Stimulated activated CD4-positive, alpha-beta T cell treated with anti-CD3 and anti-CD28 coated beads, Interleukin-2, amount 100 ng/mL, for 48 hours (primary cell): ENCODE data around the gene YAE1.

Experiments used
- DNase-seq, 2 donors: peaks; one replicate each; pipeline ENCODE4 v3.0.0-alpha.2; 2020

YAE1 gene

DNA sequence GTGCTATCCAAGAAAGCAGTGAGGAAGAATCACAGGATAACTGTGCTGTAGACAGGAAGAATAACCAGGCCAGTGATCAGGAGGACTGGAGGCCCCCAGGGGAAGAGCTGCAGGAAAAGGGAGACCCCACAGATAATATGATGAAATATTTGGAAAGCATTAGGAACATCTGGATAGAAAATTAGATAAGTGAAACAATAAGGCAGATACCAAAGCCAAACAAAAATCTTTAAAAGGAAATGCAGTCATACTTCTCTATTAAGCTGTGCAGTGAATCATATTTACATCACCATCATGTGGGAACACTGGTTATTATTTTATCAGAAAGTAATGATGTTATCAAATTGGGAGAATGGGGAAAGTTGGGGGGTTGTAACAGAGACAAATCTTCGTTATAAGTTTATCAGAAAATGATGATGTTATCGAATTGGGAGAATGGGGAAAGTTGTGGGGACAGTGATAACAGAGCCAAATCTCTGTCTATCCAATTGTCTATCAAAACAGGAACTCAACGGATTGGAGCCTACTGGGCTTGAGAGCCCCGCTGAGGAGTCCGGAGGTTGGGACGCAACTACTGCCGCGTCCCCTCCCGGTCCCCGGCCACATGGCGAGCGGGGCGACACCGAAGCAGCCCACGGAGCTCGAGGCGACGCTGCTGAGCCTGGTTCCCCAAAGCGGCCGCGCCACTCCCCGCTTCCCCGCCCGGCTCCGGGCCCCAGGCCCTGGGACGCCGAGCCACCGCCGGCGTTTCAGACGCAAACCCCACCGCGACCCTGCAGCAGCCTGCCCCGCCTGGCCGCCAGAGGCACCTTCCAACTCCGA lies 43.1 kb downstream of the YAE1 start:
- peak in 1 of 2 donors; percentile 16 for DNase-seq

DNA sequence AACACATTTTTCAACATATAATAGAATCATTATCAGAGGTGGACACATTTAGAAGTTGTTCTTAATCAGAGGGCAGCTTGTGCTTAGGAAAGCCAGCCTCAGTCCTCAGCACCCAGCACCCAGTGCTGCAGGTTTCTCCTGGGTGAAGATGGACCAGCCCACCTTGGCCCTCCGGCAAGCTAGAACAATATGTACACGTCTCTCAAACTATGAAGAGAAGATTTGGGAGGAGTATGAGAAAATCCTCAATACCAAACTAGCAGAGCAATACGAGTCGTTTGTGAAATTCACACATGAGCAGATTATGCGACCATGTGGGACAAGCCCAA lies 43.7 kb downstream of the YAE1 start:
- DNase-seq, result no peak

DNA sequence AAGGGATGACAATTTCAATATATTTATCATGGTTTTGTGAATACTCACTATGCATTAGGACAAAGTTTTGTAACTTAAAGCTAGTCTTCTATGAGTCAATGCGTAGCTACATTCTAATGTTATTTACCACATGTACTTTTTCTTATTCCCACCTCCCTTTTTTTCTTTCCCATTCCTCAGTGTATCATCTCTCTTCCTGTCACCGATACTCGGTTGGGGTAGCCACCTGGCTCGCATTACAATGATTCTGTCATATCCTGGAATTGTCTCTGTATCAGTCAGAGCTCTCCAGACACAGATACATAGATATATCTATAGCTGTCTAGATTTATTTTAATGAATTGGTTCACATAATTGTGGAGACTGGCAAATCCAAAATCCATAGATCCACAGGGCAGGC lies 47.4 kb downstream of the YAE1 start:
- DNase-seq, result no peak

DNA sequence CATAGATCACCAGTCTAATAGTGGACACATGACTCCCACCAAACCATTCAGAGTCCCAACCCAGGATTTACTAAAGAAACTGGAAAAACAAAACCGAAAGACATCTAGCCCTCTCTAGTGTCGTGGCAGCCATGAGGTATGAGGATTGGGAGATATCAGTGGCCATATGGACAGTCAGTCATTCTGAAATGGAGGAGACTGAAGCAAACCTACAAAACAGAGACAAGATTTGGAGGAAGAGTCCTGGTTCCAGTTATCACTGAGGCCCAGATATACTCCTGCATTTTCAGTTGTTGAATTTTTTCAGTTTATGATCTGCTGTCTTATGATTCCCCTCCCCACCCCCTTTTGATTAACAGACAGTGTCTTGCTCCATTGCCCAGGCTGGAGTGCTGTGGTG lies 48.1 kb downstream of the YAE1 start:
- DNase-seq, result no peak

DNA sequence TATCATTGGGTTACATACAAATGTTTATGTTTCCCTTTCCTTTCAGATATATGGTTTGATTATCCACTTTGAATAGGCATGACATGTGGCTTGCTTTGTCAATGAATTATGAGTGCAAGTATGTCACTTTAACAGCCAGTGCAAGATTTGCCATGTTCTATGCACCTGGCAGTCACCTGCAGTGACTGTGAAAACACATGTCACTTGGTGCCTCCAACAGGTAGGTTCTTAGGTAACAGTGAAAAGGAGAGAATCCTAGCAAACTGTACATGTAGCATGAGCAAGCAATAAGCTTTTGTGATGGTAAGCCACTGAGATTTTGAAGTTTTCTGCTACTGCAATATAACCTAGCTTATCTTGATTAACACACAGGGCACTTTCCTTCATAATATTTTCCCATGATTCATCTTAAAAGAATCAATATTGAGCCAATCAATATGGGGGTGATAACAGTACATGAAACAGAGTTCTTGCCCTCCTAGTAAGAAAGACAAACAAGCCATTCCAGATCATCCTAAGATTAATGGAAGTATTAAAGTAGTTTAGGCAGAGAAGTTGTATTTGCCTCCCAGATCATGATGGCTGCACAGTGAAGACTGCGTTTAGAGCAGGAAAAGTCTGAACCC lies 49.3 kb downstream of the YAE1 start:
- DNase-seq, result no peak

DNA sequence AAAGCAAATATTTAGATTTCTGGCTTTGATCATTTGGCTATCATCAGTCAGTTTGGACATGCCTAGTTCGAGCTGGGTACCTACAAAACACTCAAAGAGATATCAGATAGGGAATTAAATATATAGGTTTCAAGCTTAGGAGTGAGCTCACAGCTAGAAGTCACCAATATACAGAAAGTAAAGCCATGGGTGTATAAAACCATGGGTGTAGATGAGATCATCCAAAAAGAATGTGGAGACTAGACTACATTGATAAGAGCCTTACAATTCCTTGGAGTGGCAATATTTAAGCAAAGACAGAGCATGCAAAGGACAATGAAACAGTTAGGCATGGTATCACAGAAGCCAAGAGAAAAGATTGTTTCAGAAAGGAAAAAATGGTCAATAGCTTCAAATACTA lies 49.9 kb downstream of the YAE1 start:
- DNase-seq, result no peak

DNA sequence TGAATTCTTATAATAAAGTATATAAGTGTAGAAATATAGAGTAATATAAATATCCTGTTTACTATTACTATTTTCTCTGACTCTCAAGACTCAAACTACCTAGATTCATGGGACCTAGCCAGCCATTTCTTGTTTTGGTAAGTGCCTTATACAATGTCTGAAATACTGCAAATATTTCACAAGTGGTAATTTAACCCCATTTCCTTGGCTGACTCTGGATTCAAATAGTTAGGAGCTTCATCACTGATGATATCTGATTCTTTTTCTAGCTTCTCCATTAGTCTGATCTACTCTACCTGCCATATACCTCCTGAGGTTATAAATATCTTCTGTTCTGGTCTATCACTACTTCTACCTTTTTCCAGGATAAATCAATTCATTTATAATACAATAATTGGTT lies 50.8 kb downstream of the YAE1 start:
- no peak for DNase-seq

DNA sequence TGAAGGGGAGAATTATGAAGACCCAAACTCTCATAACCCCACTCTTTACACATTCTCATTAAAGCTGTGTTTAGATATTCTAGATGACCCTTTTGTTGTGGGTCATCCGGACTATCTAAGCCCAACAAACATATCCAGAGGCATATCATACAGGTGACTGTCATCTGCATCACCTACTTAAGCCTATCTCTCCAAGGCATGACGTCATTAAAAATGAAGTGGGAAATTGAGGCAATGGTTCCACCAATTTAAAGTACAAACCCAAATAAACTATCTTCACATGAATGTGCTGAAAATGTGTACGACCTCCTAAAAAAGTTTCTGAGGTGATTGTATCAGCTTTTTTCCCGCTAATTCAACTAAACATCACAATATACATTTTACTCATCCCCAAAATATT lies 52.7 kb downstream of the YAE1 start:
- DNase-seq, result no peak

DNA sequence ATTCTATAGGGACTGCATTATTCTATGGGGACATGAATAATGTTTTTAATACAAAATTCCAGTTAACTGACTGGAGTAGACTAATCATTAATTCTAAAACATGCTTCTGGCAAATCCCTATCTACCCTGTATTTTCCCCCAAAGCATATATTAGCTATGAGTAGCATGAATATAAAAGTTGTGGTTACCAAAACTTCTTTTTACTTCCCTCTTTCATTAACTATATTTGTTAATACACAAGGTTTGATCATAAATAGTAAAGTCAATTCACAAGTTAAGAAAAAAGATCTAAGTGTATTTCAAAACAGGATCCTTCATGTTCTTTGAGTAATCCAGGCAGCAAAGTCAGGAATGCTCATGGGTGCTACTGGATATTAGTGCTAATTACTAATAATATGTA lies 54.3 kb downstream of the YAE1 start:
- DNase-seq, result no peak

DNA sequence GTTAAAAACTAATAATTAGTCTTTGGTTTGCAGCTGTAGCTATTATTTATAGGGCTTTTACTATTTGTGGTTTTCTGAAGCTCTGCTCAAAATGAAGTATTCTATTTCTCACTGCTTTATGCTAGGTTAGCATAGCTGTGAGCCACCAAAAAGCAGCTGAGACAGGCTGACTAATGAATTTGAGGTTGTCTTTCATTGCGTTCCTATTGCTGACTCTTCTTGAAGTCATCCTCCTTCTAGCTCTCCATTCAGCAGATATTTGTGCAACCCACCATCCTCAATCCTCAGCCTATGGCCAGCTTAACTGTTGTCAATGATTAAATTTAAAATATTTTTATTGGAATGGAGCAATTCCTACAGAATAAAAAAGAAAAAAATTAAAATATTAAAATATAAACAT lies 55.1 kb downstream of the YAE1 start:
- DNase-seq, result no peak

DNA sequence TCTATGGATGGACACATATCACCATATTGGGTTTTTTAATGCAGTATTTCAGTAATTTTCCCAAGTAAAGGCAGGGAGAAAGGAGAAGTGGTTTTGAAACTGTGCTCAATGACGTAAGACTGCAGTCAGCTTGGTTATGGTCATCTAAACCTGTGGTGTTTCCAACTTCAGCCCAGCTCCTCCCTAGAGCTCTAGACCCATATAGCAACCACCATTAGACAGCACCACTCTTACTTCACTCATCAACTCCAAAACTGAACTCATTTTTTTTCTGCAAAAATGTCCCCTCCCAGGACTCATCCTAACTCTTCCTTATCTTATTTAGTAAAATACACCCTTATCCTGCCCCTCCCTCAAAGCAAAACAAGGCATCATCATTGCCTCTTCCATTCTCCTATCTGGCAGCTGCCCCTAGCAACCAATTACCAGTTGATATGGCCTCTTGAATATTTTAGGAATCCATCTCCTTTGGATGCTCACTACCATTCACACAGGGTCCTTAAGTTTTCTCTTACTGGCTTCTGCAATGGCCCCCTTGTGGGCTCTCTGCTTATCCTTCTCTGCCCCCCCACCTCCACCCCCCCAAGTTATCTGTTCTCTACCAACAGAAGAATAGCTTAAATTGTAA lies 55.7 kb downstream of the YAE1 start:
- no peak for DNase-seq
